AG04450 (cell line): ENCODE results near the gene DCAF15. TPM values are rescaled to one million over a fixed set of nuclear protein-coding genes. Genes with fewer than 3 reads are reported as not detected.

Experiments
- CTCF ChIA-PET: fragments of 300-600, 350-600 bp; formaldehyde crosslinking; extraction: SDS; loops from one replicate; lab custom pipeline; 2022; ENCODE audit warnings: antibody characterized with exemption, inconsistent platforms; lab: Charles Lee
- POLR2A ChIA-PET: fragments of 350-600 bp; formaldehyde crosslinking; extraction: SDS; loops from one replicate; lab custom pipeline; 2021; ENCODE audit warnings: antibody characterized with exemption, inconsistent platforms; lab: Yijun Ruan, JAX
- DNase-seq: peaks from one replicate; pipeline ENCODE4 v3.0.0-alpha.2; 2011; ENCODE audit warnings: low read depth, low spot score
- H3K27ac ChIP-seq: one replicate; pipeline ENCODE4 v1.5.1; 2012; ENCODE audit warnings: low read depth, low read length, control low read depth
- H3K27me3 ChIP-seq: one replicate; pipeline ENCODE4 v1.6.0; 2012; ENCODE audit warnings: low read length; ENCODE audit not compliant: control insufficient read depth, insufficient read depth
- H3K4me3 ChIP-seq: 2 replicates; pipeline ENCODE4 v1.5.1; 2011; ENCODE audit warnings: mild to moderate bottlenecking, low read depth, low read length, control low read depth
- H3K9me3 ChIP-seq: 2 replicates; pipeline ENCODE4 v1.5.1; 2012; ENCODE audit warnings: low read length; ENCODE audit not compliant: control insufficient read depth, insufficient read depth
- polyA plus RNA-seq: library from polyadenylated mRNA; depleted of rRNA; stranded (reverse); fragments of >200 nt; gene quantifications from 2 replicates; pipeline ENCODE4 v1.2.3, GENCODE V29; 2011
- TF ChIP-seq, protein P1 (sequence below): IDR thresholded peaks from 2 replicates; pipeline ENCODE4 v1.5.1; 2011; ENCODE audit warnings: low read depth, low read length, control low read depth, inconsistent platforms

Gene DCAF15
- polyA plus RNA-seq, 1 experiment, result 6.1 TPM

DNA sequence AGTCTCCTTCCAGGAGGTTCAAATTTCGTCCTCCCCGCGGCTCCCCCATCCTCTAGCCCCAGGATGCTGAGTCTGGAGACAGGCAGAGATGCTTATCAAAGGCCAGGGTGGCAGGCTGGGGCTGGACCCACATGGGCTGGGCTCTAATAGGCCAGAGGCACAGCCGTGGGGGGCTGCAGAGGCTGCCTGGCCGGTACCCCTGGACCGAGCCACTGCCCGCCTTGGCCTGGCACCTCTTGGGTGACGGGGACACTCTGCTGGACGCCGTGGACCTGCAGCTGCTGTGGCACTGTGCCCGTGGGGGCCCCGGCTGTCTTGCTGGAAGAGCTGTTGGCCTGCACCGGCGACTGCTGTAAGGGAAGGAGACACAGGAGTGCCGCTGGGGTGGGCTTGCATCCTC lies 28.0 kb downstream of the DCAF15 start:
- no peaks in the 10 kb centered on the region for H3K27me3 ChIP-seq
- H3K27ac ChIP-seq, result no peak overlapping the region
- ChIA-PET POLR2A (no interaction called here), CTCF (no interaction called here)
- H3K9me3 ChIP-seq, result no peaks in the 10 kb centered on the region
- H3K4me3 ChIP-seq, result no peak overlapping the region
- DNase-seq, result no peak
- TF ChIP-seq, protein P1, sequence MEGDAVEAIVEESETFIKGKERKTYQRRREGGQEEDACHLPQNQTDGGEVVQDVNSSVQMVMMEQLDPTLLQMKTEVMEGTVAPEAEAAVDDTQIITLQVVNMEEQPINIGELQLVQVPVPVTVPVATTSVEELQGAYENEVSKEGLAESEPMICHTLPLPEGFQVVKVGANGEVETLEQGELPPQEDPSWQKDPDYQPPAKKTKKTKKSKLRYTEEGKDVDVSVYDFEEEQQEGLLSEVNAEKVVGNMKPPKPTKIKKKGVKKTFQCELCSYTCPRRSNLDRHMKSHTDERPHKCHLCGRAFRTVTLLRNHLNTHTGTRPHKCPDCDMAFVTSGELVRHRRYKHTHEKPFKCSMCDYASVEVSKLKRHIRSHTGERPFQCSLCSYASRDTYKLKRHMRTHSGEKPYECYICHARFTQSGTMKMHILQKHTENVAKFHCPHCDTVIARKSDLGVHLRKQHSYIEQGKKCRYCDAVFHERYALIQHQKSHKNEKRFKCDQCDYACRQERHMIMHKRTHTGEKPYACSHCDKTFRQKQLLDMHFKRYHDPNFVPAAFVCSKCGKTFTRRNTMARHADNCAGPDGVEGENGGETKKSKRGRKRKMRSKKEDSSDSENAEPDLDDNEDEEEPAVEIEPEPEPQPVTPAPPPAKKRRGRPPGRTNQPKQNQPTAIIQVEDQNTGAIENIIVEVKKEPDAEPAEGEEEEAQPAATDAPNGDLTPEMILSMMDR, result no peak

DNA sequence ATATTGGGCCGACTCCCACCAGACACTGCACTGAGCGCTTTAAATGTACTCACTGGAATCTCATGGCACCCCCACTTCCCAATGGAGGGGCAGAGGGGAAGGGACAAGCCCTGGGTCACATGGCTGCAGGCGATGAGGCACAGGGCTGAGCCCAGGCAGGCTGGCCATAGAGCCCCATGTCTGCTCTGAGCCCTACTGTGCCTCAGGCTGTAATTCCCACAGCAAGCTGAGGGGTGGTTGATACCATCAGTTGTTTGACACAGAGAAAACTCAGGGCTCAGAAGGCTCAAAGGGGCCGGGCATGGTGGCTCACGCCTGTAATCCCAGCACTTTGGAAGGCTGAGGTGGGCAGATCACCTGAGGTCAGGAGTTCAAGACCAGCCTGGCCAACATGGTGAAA lies 28.7 kb downstream of the DCAF15 start:
- Histone ChIP-seq H3K4me3 (no peak overlapping the region), H3K27me3 (no peaks in the 10 kb centered on the region), H3K9me3 (no peaks in the 10 kb centered on the region), H3K27ac (no peak overlapping the region)
- TF ChIP-seq, protein P1, result no peak
- no peak for DNase-seq
- ChIA-PET POLR2A (no interaction called here), CTCF (no interaction called here)

DNA sequence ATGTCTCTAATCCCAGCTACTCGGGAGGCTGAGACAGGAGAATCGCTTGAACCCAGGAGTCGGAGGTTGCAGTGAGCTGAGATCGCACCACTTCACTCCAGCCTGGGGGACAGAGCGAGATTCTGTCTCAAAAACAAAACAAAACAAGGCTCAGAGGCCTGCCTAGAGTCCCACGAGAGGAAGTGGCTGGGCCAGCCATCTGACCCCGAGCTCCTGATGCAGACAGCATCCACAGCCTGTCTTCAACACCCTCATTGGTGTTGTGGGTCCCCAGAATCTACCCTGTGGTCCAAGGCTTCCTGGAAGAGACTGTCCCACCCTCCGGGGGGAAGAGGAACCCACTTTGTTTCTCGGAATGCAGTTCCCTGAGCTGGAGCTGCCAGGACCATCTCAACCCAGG lies 29.2 kb downstream of the DCAF15 start:
- ChIA-PET POLR2A (no interaction called here), CTCF (no interaction called here)
- DNase-seq, result no peak
- TF ChIP-seq, protein P1, result no peak
- no peak overlapping the region for H3K4me3 ChIP-seq
- H3K27me3 ChIP-seq, result no peaks in the 10 kb centered on the region
- H3K9me3 ChIP-seq, result no peaks in the 10 kb centered on the region
- no peak overlapping the region for H3K27ac ChIP-seq

DNA sequence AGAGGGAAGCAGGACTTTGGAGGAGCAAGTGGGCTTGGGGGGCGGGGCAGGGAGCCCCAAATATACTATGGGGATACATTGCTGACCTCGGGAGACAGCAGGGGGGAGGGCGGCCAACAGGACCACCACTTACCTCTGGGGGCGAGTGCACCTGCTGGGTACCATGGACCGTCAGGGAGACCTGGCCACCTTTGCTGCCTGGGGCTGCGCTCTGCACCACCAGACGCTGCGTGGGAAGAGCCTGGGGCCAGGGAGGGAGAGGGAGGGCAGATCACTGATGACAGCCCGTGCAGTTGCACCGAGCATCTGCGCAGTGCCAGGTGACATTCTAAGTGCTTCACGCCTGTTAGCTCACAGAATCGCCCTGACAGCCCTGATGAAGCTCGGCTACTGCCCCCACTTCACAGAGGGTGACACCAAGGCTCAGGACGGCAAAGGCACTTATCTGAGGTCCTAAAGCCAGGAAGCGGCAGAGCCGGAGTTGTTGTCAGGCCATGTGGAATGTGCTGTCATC lies 29.7 kb downstream of the DCAF15 start:
- Histone ChIP-seq H3K27me3 (no peaks in the 10 kb centered on the region), H3K4me3 (no peak overlapping the region), H3K9me3 (no peaks in the 10 kb centered on the region), H3K27ac (no peak overlapping the region)
- no peak for DNase-seq
- TF ChIP-seq, protein P1, result no peak
- ChIA-PET POLR2A (no interaction called here), CTCF (no interaction called here)

DNA sequence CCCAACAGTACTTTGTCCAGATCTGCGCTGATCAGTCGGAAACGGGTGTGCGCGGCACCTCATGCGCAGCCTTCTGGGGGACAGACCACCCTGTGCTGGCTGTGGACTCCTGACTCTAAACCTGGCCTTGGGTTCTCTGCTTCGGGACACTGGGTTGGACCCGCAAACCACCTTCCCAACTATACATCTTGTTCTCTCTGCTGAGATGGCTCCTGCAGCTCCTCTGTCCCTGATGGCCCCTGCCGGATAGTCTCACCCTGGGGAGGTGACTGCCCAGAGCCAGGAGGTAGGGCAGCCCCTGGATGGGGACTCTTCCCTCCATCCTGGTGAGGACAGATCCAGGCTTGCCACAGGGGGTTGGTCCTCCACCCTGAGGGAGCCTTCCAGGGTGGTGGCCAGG lies 30.5 kb downstream of the DCAF15 start:
- no peaks in the 10 kb centered on the region; the same call in 1 of the 2 replicates for H3K9me3 ChIP-seq
- CTCF ChIA-PET, result no interaction called here
- DNase-seq, result no peak
- TF ChIP-seq, protein P1, result no peak
- POLR2A ChIA-PET, result no interaction called here
- H3K4me3 ChIP-seq, result no peak overlapping the region
- H3K27ac ChIP-seq, result no peak overlapping the region
- H3K27me3 ChIP-seq, result no peaks in the 10 kb centered on the region
